ENCODE measurements around the gene GABPB2.

The GABPB2 gene

DNA sequence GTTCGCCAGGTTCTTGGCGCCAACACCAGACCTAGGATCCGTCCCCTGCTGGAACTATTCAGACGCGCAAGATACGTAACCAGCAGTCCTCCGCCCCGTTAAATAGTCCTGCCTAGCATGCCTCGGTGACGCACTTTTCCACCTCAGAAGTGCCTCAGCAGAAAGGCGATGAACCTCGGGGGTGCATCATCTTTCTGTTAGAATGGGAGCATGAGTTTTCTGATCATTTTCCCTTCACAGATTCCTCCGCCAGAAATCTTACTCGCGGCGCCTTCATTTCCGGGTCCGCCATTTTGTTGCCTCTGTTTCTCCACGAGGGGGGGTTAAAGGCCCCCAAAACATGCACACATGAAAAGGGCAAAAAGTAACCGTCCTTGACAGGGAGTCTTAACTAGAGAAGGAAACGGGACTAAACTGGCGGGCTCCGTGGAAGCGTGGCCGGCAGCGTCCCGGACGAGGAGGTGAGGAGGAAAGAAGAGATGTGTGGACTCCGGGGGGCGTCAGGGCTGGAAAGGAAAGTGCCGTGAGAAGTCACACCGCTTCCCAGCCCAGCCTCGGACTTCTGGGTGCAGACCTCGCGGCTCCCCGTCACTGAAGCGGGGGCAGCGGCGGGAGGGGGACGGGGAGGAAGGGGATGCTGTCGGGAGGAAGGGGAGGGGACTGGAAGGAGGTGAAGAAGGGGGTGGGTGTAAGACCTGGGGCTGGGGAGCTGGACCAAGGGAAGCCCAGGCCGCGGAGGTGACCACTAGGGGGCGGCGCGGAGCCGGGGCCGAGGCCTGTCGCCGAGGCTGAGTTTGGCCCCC is at the start of gene GABPB2 (continued):
- TF ChIP-seq SETDB1 (IDR thresholded peaks at IDR 0.05; ENCODE audit: insufficient read length, low read length) (no peak), ZNF24 (tag by site-specific recombination; IDR thresholded peaks at IDR 0.05) (peak; percentile 98), SP7 (tag by site-specific recombination; IDR thresholded peaks at IDR 0.05) (peak; percentile 98), ZNF211 (tag by site-specific recombination; IDR thresholded peaks at IDR 0.05; ENCODE audit: low read depth) (no peak), ZNF555 (tag by site-specific recombination; conservative IDR thresholded peaks at IDR 0.05) (no peak), ZNF23 (tag by site-specific recombination; IDR thresholded peaks at IDR 0.05; ENCODE audit: borderline replicate concordance) (0 out of 2 replicates have a peak, but pooled peaks have one; percentile 50), BCL11B (tag by site-specific recombination; IDR thresholded peaks at IDR 0.05; ENCODE audit: low read depth) (peak; percentile 89), ZNF830 (tag by site-specific recombination; IDR thresholded peaks at IDR 0.05; ENCODE audit: low read depth) (no peak), ZNF76 (tag by site-specific recombination; IDR thresholded peaks at IDR 0.05; ENCODE audit: borderline replicate concordance, low read depth) (peak; percentile 85), ZNF677 (tag by site-specific recombination; IDR thresholded peaks at IDR 0.05) (no peak), SP2 (tag by site-specific recombination; IDR thresholded peaks at IDR 0.05) (peak; percentile 68), ZNF768 (tag by site-specific recombination; IDR thresholded peaks at IDR 0.05) (peak; percentile 72; the same call in 1 of the 2 replicates), SCRT1 (tag by site-specific recombination; IDR thresholded peaks at IDR 0.05; ENCODE audit: borderline replicate concordance) (peak; percentile 29; the same call in 1 of the 2 replicates), ZNF621 (tag by site-specific recombination; IDR thresholded peaks at IDR 0.05) (no peak), KLF16 (tag by site-specific recombination; IDR thresholded peaks at IDR 0.05) (peak; percentile 93), ZNF302 (tag by site-specific recombination; IDR thresholded peaks at IDR 0.05; ENCODE audit: low read depth) (0 out of 2 replicates have a peak, but pooled peaks have one; percentile 11), ZNF366 (tag by site-specific recombination; conservative IDR thresholded peaks at IDR 0.05) (peak; percentile 93), ZNF121 (tag by site-specific recombination; IDR thresholded peaks at IDR 0.05) (peak; percentile 75), ZNF549 (tag by site-specific recombination; IDR thresholded peaks at IDR 0.05) (no peak), ZNF155 (tag by site-specific recombination; IDR thresholded peaks at IDR 0.05) (no peak), ZNF223 (tag by site-specific recombination; IDR thresholded peaks at IDR 0.05) (no peak), ZNF596 (tag by site-specific recombination; IDR thresholded peaks at IDR 0.05) (no peak), ZNF544 (tag by site-specific recombination; IDR thresholded peaks at IDR 0.05) (no peak)
- TF ChIP-seq, protein P1, sequence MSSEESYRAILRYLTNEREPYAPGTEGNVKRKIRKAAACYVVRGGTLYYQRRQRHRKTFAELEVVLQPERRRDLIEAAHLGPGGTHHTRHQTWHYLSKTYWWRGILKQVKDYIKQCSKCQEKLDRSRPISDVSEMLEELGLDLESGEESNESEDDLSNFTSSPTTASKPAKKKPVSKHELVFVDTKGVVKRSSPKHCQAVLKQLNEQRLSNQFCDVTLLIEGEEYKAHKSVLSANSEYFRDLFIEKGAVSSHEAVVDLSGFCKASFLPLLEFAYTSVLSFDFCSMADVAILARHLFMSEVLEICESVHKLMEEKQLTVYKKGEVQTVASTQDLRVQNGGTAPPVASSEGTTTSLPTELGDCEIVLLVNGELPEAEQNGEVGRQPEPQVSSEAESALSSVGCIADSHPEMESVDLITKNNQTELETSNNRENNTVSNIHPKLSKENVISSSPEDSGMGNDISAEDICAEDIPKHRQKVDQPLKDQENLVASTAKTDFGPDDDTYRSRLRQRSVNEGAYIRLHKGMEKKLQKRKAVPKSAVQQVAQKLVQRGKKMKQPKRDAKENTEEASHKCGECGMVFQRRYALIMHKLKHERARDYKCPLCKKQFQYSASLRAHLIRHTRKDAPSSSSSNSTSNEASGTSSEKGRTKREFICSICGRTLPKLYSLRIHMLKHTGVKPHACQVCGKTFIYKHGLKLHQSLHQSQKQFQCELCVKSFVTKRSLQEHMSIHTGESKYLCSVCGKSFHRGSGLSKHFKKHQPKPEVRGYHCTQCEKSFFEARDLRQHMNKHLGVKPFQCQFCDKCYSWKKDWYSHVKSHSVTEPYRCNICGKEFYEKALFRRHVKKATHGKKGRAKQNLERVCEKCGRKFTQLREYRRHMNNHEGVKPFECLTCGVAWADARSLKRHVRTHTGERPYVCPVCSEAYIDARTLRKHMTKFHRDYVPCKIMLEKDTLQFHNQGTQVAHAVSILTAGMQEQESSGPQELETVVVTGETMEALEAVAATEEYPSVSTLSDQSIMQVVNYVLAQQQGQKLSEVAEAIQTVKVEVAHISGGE (tag by site-specific recombination; conservative IDR thresholded peaks at IDR 0.05; ENCODE audit: low read depth): peak; percentile 90
- TF ChIP-seq, protein P2, sequence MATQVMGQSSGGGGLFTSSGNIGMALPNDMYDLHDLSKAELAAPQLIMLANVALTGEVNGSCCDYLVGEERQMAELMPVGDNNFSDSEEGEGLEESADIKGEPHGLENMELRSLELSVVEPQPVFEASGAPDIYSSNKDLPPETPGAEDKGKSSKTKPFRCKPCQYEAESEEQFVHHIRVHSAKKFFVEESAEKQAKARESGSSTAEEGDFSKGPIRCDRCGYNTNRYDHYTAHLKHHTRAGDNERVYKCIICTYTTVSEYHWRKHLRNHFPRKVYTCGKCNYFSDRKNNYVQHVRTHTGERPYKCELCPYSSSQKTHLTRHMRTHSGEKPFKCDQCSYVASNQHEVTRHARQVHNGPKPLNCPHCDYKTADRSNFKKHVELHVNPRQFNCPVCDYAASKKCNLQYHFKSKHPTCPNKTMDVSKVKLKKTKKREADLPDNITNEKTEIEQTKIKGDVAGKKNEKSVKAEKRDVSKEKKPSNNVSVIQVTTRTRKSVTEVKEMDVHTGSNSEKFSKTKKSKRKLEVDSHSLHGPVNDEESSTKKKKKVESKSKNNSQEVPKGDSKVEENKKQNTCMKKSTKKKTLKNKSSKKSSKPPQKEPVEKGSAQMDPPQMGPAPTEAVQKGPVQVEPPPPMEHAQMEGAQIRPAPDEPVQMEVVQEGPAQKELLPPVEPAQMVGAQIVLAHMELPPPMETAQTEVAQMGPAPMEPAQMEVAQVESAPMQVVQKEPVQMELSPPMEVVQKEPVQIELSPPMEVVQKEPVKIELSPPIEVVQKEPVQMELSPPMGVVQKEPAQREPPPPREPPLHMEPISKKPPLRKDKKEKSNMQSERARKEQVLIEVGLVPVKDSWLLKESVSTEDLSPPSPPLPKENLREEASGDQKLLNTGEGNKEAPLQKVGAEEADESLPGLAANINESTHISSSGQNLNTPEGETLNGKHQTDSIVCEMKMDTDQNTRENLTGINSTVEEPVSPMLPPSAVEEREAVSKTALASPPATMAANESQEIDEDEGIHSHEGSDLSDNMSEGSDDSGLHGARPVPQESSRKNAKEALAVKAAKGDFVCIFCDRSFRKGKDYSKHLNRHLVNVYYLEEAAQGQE (tag by site-specific recombination; IDR thresholded peaks at IDR 0.05): peak; percentile 63
- TF ChIP-seq, protein P3, sequence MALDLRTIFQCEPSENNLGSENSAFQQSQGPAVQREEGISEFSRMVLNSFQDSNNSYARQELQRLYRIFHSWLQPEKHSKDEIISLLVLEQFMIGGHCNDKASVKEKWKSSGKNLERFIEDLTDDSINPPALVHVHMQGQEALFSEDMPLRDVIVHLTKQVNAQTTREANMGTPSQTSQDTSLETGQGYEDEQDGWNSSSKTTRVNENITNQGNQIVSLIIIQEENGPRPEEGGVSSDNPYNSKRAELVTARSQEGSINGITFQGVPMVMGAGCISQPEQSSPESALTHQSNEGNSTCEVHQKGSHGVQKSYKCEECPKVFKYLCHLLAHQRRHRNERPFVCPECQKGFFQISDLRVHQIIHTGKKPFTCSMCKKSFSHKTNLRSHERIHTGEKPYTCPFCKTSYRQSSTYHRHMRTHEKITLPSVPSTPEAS (tag by site-specific recombination; IDR thresholded peaks at IDR 0.05): peak; percentile 81
- TF ChIP-seq, protein P4, sequence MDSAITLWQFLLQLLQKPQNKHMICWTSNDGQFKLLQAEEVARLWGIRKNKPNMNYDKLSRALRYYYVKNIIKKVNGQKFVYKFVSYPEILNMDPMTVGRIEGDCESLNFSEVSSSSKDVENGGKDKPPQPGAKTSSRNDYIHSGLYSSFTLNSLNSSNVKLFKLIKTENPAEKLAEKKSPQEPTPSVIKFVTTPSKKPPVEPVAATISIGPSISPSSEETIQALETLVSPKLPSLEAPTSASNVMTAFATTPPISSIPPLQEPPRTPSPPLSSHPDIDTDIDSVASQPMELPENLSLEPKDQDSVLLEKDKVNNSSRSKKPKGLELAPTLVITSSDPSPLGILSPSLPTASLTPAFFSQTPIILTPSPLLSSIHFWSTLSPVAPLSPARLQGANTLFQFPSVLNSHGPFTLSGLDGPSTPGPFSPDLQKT (IDR thresholded peaks at IDR 0.05; ENCODE audit: borderline replicate concordance, low read depth, low read length): peak; percentile 82; the same call in 1 of the 2 replicates
- TF ChIP-seq, protein P5, sequence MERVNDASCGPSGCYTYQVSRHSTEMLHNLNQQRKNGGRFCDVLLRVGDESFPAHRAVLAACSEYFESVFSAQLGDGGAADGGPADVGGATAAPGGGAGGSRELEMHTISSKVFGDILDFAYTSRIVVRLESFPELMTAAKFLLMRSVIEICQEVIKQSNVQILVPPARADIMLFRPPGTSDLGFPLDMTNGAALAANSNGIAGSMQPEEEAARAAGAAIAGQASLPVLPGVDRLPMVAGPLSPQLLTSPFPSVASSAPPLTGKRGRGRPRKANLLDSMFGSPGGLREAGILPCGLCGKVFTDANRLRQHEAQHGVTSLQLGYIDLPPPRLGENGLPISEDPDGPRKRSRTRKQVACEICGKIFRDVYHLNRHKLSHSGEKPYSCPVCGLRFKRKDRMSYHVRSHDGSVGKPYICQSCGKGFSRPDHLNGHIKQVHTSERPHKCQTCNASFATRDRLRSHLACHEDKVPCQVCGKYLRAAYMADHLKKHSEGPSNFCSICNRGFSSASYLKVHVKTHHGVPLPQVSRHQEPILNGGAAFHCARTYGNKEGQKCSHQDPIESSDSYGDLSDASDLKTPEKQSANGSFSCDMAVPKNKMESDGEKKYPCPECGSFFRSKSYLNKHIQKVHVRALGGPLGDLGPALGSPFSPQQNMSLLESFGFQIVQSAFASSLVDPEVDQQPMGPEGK (tag by site-specific recombination; IDR thresholded peaks at IDR 0.05): peak; percentile 100

All from HEK293 (cell line).